ENCODE measurements around the gene CD84. TPM values are rescaled to one million over a fixed set of nuclear protein-coding genes. Genes with fewer than 3 reads are reported as not detected.
A peak's percentile ranks its signal among the peaks of the same experiment; 100 is the strongest.
"Not testable (repeated sequence)": the region's sequence is repeated elsewhere in the genome, so short reads cannot be mapped to it uniquely, and the experiment has no call there.

The CD84 gene
- total RNA-seq, 3 donors from 2014 or later = 3.8 to 7.3 (median 6.6) TPM

DNA sequence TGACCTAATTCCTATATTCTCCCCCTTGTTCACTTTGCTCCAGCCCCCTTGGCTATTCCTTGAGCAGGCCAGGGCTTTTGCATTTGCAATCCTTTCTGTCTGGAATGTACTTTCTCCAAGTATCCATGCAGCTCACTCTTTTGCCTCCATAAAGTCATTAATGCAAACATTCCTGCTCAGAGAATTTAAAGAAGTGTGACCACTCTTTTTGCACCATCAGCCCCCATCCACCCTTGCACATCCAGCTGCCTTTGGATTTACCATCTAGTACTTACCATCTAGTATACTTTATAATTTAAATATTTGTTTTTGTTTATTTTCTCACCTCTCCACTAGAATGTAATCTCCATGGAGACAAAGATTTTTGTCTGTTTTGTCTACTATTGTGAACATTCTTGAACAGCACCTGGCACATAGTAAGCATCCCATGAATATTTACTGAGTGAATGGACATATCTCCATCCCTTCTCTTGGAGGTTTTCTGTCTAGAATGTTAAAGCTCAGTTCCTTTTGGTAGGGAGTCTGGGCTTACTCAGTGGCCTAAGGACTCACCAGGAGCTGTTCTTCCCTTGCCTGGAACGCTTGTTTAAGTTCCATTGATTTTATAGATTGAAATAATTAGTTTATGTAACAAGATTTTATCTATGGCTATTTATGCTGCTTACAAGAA lies 78.8 kb downstream of the CD84 start:
- no peak for ATAC-seq
- Histone ChIP-seq H3K36me3 (ENCODE audit: low read depth) (no peaks in the 10 kb centered on the region), H3K4me3 (no peak overlapping the region), H3K4me1 (ENCODE audit: low read depth) (no peaks in the 10 kb centered on the region), H3K9me3 (no peaks in the 10 kb centered on the region)
- DNase-seq = no peak
- TF ChIP-seq, protein P1, sequence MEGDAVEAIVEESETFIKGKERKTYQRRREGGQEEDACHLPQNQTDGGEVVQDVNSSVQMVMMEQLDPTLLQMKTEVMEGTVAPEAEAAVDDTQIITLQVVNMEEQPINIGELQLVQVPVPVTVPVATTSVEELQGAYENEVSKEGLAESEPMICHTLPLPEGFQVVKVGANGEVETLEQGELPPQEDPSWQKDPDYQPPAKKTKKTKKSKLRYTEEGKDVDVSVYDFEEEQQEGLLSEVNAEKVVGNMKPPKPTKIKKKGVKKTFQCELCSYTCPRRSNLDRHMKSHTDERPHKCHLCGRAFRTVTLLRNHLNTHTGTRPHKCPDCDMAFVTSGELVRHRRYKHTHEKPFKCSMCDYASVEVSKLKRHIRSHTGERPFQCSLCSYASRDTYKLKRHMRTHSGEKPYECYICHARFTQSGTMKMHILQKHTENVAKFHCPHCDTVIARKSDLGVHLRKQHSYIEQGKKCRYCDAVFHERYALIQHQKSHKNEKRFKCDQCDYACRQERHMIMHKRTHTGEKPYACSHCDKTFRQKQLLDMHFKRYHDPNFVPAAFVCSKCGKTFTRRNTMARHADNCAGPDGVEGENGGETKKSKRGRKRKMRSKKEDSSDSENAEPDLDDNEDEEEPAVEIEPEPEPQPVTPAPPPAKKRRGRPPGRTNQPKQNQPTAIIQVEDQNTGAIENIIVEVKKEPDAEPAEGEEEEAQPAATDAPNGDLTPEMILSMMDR (IDR thresholded peaks at IDR 0.05) = no peak
- intact Hi-C loops (cut with DNase I, micrococcal nuclease) = no loop called here

DNA sequence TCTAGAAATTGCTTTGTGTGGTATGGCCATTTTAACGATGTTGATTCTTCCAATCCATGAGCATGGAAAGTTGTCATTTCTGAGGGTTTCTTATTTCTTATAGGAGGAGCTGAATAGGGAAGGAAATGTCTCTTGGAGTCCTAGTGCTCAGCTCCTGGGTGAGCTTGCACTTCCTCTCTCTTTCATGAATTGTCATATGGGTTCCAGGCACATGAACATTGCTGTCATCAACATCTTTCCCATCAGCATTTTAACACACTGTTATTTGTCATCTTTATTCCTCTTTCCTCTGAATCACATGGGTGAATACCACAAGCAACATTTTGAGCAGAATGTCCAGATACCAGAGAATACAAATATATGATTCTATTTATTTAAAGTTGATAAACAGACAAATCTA lies 79.7 kb downstream of the CD84 start:
- ATAC-seq (no peak), DNase-seq (no peak)
- no peaks in the 10 kb centered on the region for H3K36me3 ChIP-seq (ENCODE audit: low read depth)
- intact Hi-C loops (cut with DNase I, micrococcal nuclease) = no loop called here
- TF ChIP-seq, protein P1 (IDR thresholded peaks at IDR 0.05) = no peak
- H3K9me3 ChIP-seq = no peaks in the 10 kb centered on the region
- no peak overlapping the region for H3K4me3 ChIP-seq
- H3K4me1 ChIP-seq (ENCODE audit: low read depth) = no peaks in the 10 kb centered on the region

DNA sequence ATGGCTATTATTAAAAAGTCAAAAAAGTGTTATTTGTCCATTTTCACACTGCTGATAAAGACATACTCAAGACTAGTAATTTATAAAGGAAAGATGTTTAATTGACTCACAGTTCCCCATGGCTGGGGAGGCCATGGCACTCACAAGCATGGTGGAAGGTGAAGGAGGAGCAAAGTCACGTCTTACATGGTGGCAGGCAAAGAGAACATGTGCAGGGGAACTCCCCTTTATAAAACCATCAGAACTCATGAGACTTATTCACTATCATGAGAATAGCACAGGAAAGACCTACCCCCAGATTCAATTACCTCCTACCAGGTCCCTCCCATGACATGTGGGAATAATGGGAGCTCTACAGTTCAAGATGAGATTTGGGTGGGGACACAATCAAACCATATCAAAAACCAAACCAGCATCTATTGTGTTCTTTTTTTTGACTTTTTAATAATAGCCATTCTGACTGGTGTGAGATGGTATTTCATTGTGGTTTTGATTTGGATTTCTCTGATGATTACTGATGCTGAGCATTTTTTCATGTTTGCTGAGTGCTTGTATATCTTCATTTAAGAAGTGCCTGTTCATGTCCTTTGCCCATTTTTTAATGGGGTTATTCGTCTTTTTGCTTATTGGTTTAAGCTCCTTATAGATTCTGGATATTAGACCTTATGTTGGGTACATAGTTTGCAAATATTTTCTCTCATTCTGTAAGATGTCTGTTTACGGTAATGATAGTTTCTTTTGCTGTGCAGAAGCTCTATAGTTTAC lies 80.8 kb downstream of the CD84 start:
- H3K9me3 ChIP-seq; DNase-seq; H3K36me3 ChIP-seq (ENCODE audit: low read depth); intact Hi-C loops (cut with DNase I, micrococcal nuclease); ATAC-seq; H3K4me3 ChIP-seq; H3K4me1 ChIP-seq (ENCODE audit: low read depth): not testable (repeated sequence)

DNA sequence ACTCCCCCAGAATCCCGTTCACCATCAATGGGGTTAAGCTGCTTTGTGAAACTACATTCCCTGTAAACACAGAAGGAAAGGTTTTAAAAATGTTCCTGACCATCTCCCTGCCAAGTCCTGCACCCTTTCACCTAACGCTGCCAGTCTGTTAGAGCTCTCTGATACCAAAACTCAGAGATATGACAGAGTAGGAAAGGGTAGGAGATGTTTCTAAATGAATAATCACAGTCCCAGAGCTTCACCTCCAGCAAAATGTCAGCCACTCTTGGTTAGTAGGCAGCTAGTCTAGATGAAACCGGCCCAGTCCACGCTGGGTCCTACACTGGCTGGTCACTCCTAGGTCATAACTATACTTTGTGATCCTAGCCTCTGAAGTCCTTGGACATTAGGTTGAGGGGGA lies 83.0 kb downstream of the CD84 start:
- intact Hi-C loops (cut with DNase I, micrococcal nuclease) = no loop called here
- Histone ChIP-seq H3K4me3 (no peak overlapping the region), H3K9me3 (no peaks in the 10 kb centered on the region), H3K4me1 (ENCODE audit: low read depth) (no peaks in the 10 kb centered on the region), H3K36me3 (ENCODE audit: low read depth) (no peaks in the 10 kb centered on the region)
- no peak for ATAC-seq
- TF ChIP-seq, protein P1 (IDR thresholded peaks at IDR 0.05) = no peak
- no peak for DNase-seq

DNA sequence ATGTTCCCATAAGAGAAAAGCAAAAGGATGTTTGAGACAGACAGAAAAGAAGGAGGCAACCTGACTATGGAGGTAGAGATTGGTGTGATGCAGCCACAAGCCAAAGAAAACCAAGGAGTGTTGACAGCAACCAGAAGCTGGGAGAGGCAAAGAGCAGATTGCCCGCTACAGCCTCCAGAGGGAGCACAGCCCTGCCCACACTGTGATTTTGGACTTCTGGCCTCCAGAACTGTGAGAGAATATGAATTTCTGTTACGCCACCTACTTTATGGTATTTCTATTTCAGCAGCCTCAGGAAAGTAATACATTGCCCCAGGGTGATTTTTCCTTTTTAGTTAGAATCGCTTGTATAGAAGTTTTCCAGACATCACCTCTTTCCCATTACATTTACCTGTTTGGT lies 84.7 kb downstream of the CD84 start:
- H3K4me1 ChIP-seq (ENCODE audit: low read depth) = no peaks in the 10 kb centered on the region
- DNase-seq = peak in 2 of 3 donors; percentile 35 to 42
- H3K4me3 ChIP-seq = no peak overlapping the region
- TF ChIP-seq, protein P1 (IDR thresholded peaks at IDR 0.05) = no peak
- H3K36me3 ChIP-seq (ENCODE audit: low read depth) = no peaks in the 10 kb centered on the region
- intact Hi-C loops (cut with DNase I, micrococcal nuclease) = no loop called here
- H3K9me3 ChIP-seq = no peaks in the 10 kb centered on the region
- peak; percentile 38 for ATAC-seq

DNA sequence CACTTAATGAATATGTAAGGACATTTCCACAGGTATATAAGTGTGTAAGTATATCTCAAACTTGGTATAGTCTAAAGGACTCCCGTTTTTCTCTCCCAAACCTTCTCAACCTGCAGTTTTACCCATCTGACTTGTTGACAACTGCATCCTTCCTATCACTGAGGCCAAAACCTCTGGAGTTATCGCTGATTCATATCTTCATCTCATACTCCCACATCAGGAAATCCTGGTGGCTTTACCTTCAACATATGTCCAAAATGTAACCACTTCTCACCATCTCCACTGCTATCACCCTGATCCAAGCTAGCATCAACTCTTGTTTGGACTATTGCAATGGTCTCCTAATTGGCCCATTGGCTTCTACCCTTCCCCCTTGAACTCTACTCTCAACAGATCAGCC lies 86.7 kb downstream of the CD84 start:
- H3K36me3 ChIP-seq (ENCODE audit: low read depth) = no peaks in the 10 kb centered on the region
- H3K9me3 ChIP-seq = no peaks in the 10 kb centered on the region
- TF ChIP-seq, protein P1 (IDR thresholded peaks at IDR 0.05) = no peak
- DNase-seq = no peak
- H3K4me3 ChIP-seq = no peak overlapping the region
- H3K4me1 ChIP-seq (ENCODE audit: low read depth) = no peaks in the 10 kb centered on the region
- intact Hi-C loops (cut with DNase I, micrococcal nuclease) = no loop called here
- ATAC-seq = no peak

Measured in mucosa of descending colon (tissue), 3 donors.